CD8-positive, alpha-beta memory T cell (primary cell): ENCODE measurements around the gene ADAMTS18. TPM values are rescaled to one million over a fixed set of nuclear protein-coding genes. Genes with fewer than 3 reads are reported as not detected.
"Not testable (repeated sequence)": the region's sequence is repeated elsewhere in the genome, so short reads cannot be mapped to it uniquely, and the experiment has no call there.

ENCODE experiments used
- CTCF ChIA-PET: fragments of 350-600 bp; sonication (Branson Sonifier 250); formaldehyde crosslinking; loops from one replicate; lab custom pipeline; 2021; ENCODE audit warnings: antibody characterized with exemption; lab: Charles Lee
- POLR2A ChIA-PET: fragments of 350-600 bp; sonication (Branson Sonifier 250); formaldehyde crosslinking; loops from one replicate; lab custom pipeline; 2021; ENCODE audit warnings: antibody characterized with exemption; lab: Charles Lee
- DNase-seq, 5 donors: peaks; one replicate each; pipeline versions ENCODE4 v3.0.0 to v3.0.0-alpha.2; 2020 to 2022; ENCODE audit warnings: mixed read lengths in 1 of 5
- H3K27ac ChIP-seq: one replicate; pipeline ENCODE4 v1.7.0; 2013; ENCODE audit warnings: low read depth, mild to moderate bottlenecking, low read length, moderate library complexity
- H3K27me3 ChIP-seq: 2 replicates; pipeline ENCODE4 v1.7.0; 2013; ENCODE audit warnings: low read length, mild to moderate bottlenecking; ENCODE audit not compliant: insufficient read depth, poor library complexity, severe bottlenecking
- H3K36me3 ChIP-seq: 2 replicates; pipeline ENCODE4 v1.7.0; 2013; ENCODE audit warnings: mild to moderate bottlenecking, low read length, moderate library complexity; ENCODE audit not compliant: insufficient read depth
- H3K4me1 ChIP-seq: 2 replicates; pipeline ENCODE4 v1.7.0; 2013; ENCODE audit warnings: mild to moderate bottlenecking, low read length, moderate library complexity; ENCODE audit not compliant: insufficient read depth
- H3K4me3 ChIP-seq: 2 replicates; pipeline ENCODE4 v1.7.0; 2013; ENCODE audit warnings: mild to moderate bottlenecking, low read length
- H3K9me3 ChIP-seq: 2 replicates; pipeline ENCODE4 v1.7.0; 2013; ENCODE audit warnings: mild to moderate bottlenecking, low read length
- H3K27ac Mint-ChIP-seq, 8 donors: one replicate each; pipeline ENCODE4 v1.8.0; 2020 to 2021; ENCODE audit warnings: mixed read lengths in 8 of 8, mild to moderate bottlenecking in 6 of 8, inconsistent platforms in 3 of 8, moderate library complexity in 3 of 8
- H3K27me3 Mint-ChIP-seq, 2 donors: one replicate each; pipeline ENCODE4 v1.8.0; 2020 to 2021; ENCODE audit warnings: mixed read lengths in 2 of 2, mild to moderate bottlenecking in 1 of 2, moderate library complexity in 1 of 2
- H3K36me3 Mint-ChIP-seq, 3 donors: one replicate each; pipeline ENCODE4 v1.8.0; 2020 to 2021; ENCODE audit warnings: mixed read lengths in 3 of 3, inconsistent platforms in 1 of 3, mild to moderate bottlenecking in 1 of 3
- H3K4me1 Mint-ChIP-seq, 3 donors: one replicate each; pipeline ENCODE4 v1.8.0; 2020 to 2021; ENCODE audit warnings: mixed read lengths in 3 of 3, inconsistent platforms in 1 of 3, mild to moderate bottlenecking in 1 of 3
- H3K4me3 Mint-ChIP-seq, 7 donors: one replicate each; pipeline ENCODE4 v1.8.0; 2020 to 2021; ENCODE audit warnings: mixed read lengths in 7 of 7, mild to moderate bottlenecking in 6 of 7, moderate library complexity in 4 of 7, inconsistent platforms in 2 of 7
- H3K9me3 Mint-ChIP-seq, 5 donors: one replicate each; pipeline ENCODE4 v1.8.0; 2020 to 2022; ENCODE audit warnings: mixed read lengths in 5 of 5, mild to moderate bottlenecking in 3 of 5, moderate library complexity in 2 of 5, inconsistent platforms in 1 of 5
- polyA plus RNA-seq: library from polyadenylated mRNA; unstranded; fragments of 300-500 nt; fragmentation: Illumina TruSeq; gene quantifications from one replicate; pipeline ENCODE4 v1.2.3, GENCODE V29; 2021
- total RNA-seq, 2 experiments: library from RNA; stranded (reverse); gene quantifications; one replicate each; pipeline ENCODE4 v1.2.3, GENCODE V29; 2021

The ADAMTS18 gene
- total RNA-seq (not detected), polyA plus RNA-seq (not detected)

- H3K27ac ChIP-seq: no peak within 1 kb of the TSS
- H3K27me3 ChIP-seq: no peaks in the 10 kb centered on the region
- H3K4me3 ChIP-seq: no peak within 1 kb of the TSS
- H3K27ac Mint-ChIP-seq: no peak within 1 kb of the TSS
- no peaks in the 10 kb centered on the region for H3K4me1 ChIP-seq
- POLR2A ChIA-PET: no interaction called here
- H3K9me3 ChIP-seq: no peaks in the 10 kb centered on the region
- no peaks in the 10 kb centered on the region for H3K36me3 ChIP-seq
- no peaks in the 10 kb centered on the region for H3K4me1 Mint-ChIP-seq
- no peak for DNase-seq
- H3K36me3 Mint-ChIP-seq: no peaks in the 10 kb centered on the region
- H3K27me3 Mint-ChIP-seq: peaks cover 20 to 40% of the 10 kb centered on the region in 2 donors
- H3K4me3 Mint-ChIP-seq: no peak within 1 kb of the TSS
- H3K9me3 Mint-ChIP-seq: peaks cover 0 to 4% (median 0%) of the 10 kb centered on the region in 5 donors
- CTCF ChIA-PET: no interaction called here
Measured at GRCh38 chr16:77434530-77435271, at the start of gene ADAMTS18. Gene ADAMTS18, minus strand, starts transcription at chr16:77435034. Its CDS starts 339 bp downstream, at chr16:77434695.

- peaks cover 6 to 12% of the 10 kb centered on the region in 2 donors for H3K27me3 Mint-ChIP-seq
- H3K36me3 Mint-ChIP-seq: no peaks in the 10 kb centered on the region
- no peak overlapping the region for H3K4me3 Mint-ChIP-seq
- no peaks in the 10 kb centered on the region for H3K4me1 Mint-ChIP-seq
- H3K9me3 ChIP-seq: no peaks in the 10 kb centered on the region
- no peaks in the 10 kb centered on the region for H3K36me3 ChIP-seq
- no peak overlapping the region for H3K27ac ChIP-seq
- H3K4me1 ChIP-seq: no peaks in the 10 kb centered on the region
- ChIA-PET CTCF (no interaction called here), POLR2A (no interaction called here)
- peaks cover 0 to 9% (median 0%) of the 10 kb centered on the region in 5 donors for H3K9me3 Mint-ChIP-seq
- no peak for DNase-seq
- no peak overlapping the region for H3K4me3 ChIP-seq
- H3K27me3 ChIP-seq: no peaks in the 10 kb centered on the region
- H3K27ac Mint-ChIP-seq: no peak overlapping the region
Measured at GRCh38 chr16:77480681-77481315, 46.0 kb upstream of the ADAMTS18 start.

DNA sequence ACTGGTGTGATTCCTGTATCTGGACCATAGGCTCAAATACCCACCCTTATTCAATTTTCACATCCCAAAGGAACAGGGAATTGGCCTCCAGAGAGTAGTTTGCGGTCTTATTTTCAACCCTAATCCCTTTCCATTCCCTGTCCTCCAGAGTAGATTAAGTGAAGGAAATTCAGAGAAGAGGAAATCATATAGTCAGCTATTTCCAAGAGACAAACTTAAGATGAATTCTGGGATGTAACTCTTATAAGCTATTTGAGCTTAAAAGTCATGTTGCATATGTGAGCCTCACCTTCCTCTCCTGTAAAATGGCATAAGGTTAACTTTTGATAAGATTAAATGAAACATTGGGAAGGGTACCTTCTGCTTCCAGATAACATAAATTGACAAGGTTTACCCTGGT is 37.4 kb upstream of the ADAMTS18 start:
- H3K4me1 ChIP-seq: no peaks in the 10 kb centered on the region
- H3K4me3 ChIP-seq: no peak overlapping the region
- no peaks in the 10 kb centered on the region for H3K9me3 ChIP-seq
- H3K9me3 Mint-ChIP-seq: no peaks in the 10 kb centered on the region
- ChIA-PET POLR2A (no interaction called here), CTCF (no interaction called here)
- no peak overlapping the region for H3K27ac Mint-ChIP-seq
- H3K4me3 Mint-ChIP-seq: no peak overlapping the region
- no peaks in the 10 kb centered on the region for H3K36me3 ChIP-seq
- no peaks in the 10 kb centered on the region for H3K27me3 ChIP-seq
- peaks cover 0 to 6% of the 10 kb centered on the region in 2 donors for H3K27me3 Mint-ChIP-seq
- no peak overlapping the region for H3K27ac ChIP-seq
- no peaks in the 10 kb centered on the region for H3K4me1 Mint-ChIP-seq
- no peaks in the 10 kb centered on the region for H3K36me3 Mint-ChIP-seq
- DNase-seq: no peak

DNA sequence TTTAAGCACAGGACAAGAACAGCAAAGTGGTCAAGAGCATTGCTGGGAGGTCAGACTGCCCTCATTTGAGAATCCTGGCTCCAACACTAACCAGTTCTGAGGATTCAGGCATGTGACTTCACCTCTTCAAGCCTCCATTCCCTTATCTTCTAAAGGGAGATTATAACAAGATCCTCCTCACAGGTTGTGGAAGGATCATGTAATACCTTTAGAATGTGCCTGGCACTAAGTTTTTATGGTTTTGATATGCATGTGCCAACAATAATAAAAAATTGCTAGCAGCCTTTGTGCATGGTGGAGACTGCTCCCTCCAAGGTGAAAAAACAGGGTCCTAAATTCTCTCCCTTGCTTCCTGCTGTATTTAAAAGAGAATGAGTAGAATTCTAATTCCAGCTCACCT is 36.0 kb upstream of the ADAMTS18 start:
- POLR2A ChIA-PET: no interaction called here
- no peak for DNase-seq
- no peaks in the 10 kb centered on the region for H3K4me1 Mint-ChIP-seq
- H3K9me3 ChIP-seq: no peaks in the 10 kb centered on the region
- H3K27me3 Mint-ChIP-seq: peaks cover 0 to 6% of the 10 kb centered on the region in 2 donors
- no peaks in the 10 kb centered on the region for H3K36me3 Mint-ChIP-seq
- no peak overlapping the region for H3K27ac Mint-ChIP-seq
- no peak overlapping the region for H3K27ac ChIP-seq
- no peaks in the 10 kb centered on the region for H3K4me1 ChIP-seq
- H3K4me3 Mint-ChIP-seq: no peak overlapping the region
- H3K27me3 ChIP-seq: no peaks in the 10 kb centered on the region
- H3K9me3 Mint-ChIP-seq: peaks cover 0 to 1% (median 0%) of the 10 kb centered on the region in 5 donors
- H3K4me3 ChIP-seq: no peak overlapping the region
- CTCF ChIA-PET: no interaction called here
- H3K36me3 ChIP-seq: no peaks in the 10 kb centered on the region

DNA sequence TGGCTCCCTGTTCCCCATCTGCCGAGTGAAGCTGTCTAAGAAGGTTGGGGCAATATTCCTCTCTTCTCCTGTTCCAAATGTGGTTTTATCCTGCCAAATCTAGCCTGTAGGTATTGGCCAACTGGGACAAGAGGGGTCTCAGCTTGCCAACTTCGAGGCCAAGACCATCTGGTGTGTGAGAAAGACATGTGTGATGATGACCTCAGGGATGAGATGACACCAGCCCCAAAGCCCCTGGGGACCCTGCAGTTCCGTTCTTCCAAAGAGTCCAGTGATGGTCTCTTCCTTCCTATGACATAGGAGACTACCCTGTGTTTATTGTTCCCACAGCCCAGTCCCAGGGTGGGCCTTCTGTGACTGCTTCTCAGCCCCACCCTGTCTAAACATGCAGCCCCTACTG is 34.8 kb upstream of the ADAMTS18 start:
- H3K36me3 Mint-ChIP-seq: no peaks in the 10 kb centered on the region
- Histone ChIP-seq H3K9me3 (no peaks in the 10 kb centered on the region), H3K27ac (no peak overlapping the region), H3K27me3 (no peaks in the 10 kb centered on the region), H3K4me3 (no peak overlapping the region), H3K4me1 (no peaks in the 10 kb centered on the region), H3K36me3 (no peaks in the 10 kb centered on the region)
- CTCF ChIA-PET: no interaction called here
- H3K4me3 Mint-ChIP-seq: no peak overlapping the region
- peaks cover 0 to 6% of the 10 kb centered on the region in 2 donors for H3K27me3 Mint-ChIP-seq
- no peak overlapping the region for H3K27ac Mint-ChIP-seq
- H3K4me1 Mint-ChIP-seq: no peaks in the 10 kb centered on the region
- peaks cover 0 to 3% (median 0%) of the 10 kb centered on the region in 5 donors for H3K9me3 Mint-ChIP-seq
- POLR2A ChIA-PET: no interaction called here
- DNase-seq: no peak

DNA sequence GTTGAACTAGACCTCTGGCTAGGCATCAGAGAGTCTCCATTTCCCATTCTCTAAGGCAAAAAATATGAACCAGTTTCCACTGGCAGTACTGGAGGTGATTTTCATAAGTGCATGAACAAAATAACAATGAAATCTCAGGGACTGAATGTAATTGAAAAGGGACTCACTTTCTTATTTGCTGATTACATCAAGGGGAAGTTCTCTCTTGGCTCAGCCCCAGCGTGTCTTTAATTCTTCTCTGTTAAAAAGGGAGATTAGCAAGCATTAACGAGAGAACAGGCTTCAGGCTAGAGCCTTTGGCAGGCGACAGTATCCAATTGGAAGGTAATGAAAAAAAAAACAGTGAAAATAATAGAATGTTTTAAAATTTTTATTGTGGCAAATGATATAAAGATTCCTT is 34.0 kb upstream of the ADAMTS18 start:
- DNase-seq: no peak
- Mint-ChIP-seq H3K27ac (no peak overlapping the region), H3K4me3 (no peak overlapping the region), H3K27me3 (peaks cover 0 to 6% of the 10 kb centered on the region in 2 donors), H3K4me1 (no peaks in the 10 kb centered on the region), H3K36me3 (no peaks in the 10 kb centered on the region), H3K9me3 (peaks cover 0 to 3% (median 0%) of the 10 kb centered on the region in 5 donors)
- H3K4me3 ChIP-seq: no peak overlapping the region
- no peak overlapping the region for H3K27ac ChIP-seq
- POLR2A ChIA-PET: no interaction called here
- no peaks in the 10 kb centered on the region for H3K9me3 ChIP-seq
- H3K4me1 ChIP-seq: no peaks in the 10 kb centered on the region
- H3K36me3 ChIP-seq: no peaks in the 10 kb centered on the region
- no peaks in the 10 kb centered on the region for H3K27me3 ChIP-seq
- CTCF ChIA-PET: no interaction called here

DNA sequence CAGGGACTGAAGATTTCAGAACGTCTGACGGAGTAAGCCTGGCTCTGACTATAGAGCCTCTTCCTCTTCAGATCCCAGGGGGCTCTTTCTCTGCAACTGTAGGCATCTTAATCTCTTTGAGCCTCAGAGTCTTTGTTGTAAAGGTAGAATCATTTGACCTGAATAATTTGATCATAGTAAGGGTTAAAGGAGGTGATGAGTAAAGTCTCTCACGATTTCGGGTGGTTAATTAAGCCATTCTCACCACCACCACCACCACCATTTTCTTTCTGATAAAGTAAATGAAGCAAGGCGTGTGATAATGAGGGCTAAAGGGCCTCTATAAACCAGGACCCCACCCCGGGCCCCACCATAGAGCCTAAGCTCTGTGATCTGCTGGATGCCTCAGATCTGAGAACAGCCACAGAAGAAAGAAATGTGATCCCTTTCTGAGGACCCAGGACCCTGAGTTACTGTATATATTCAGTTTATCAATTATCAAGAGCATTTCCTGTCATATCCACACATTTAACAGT is 33.0 kb upstream of the ADAMTS18 start:
- Mint-ChIP-seq H3K27me3 (peaks cover 0 to 5% of the 10 kb centered on the region in 2 donors), H3K27ac (no peak overlapping the region), H3K36me3 (no peaks in the 10 kb centered on the region), H3K4me3 (no peak overlapping the region), H3K4me1 (no peaks in the 10 kb centered on the region), H3K9me3 (peaks cover 0 to 3% (median 0%) of the 10 kb centered on the region in 5 donors)
- no peaks in the 10 kb centered on the region for H3K36me3 ChIP-seq
- H3K27ac ChIP-seq: no peak overlapping the region
- ChIA-PET CTCF (no interaction called here), POLR2A (no interaction called here)
- no peak overlapping the region for H3K4me3 ChIP-seq
- DNase-seq: no peak
- H3K4me1 ChIP-seq: no peaks in the 10 kb centered on the region
- H3K27me3 ChIP-seq: no peaks in the 10 kb centered on the region
- no peaks in the 10 kb centered on the region for H3K9me3 ChIP-seq

- H3K27me3 Mint-ChIP-seq, POLR2A ChIA-PET: not testable (repeated sequence)
Measured at GRCh38 chr16:77463659-77464058, 28.8 kb upstream of the ADAMTS18 start.

More at GRCh38 chr16:77463659-77464058, 28.8 kb upstream of the ADAMTS18 start:
- H3K27me3 ChIP-seq, H3K4me1 Mint-ChIP-seq, H3K27ac ChIP-seq, H3K4me1 ChIP-seq, H3K9me3 ChIP-seq, H3K36me3 ChIP-seq, H3K4me3 ChIP-seq, DNase-seq, CTCF ChIA-PET, H3K27ac Mint-ChIP-seq, H3K4me3 Mint-ChIP-seq, H3K9me3 Mint-ChIP-seq, H3K36me3 Mint-ChIP-seq: not testable (repeated sequence)
